Sigmoid colon (tissue), 7 donors: ENCODE results near the gene BARX2. TPM values are rescaled to one million over a fixed set of nuclear protein-coding genes. Genes with fewer than 3 reads are reported as not detected.

ENCODE experiments used
- DNase-seq: peaks from one replicate; pipeline ENCODE4 v3.0.0-alpha.2; 2019
- H3K27ac ChIP-seq, 4 donors: fragments of 200-600 bp; sonication (generic); one replicate each; pipeline ENCODE4 v1.5.1; 2016 to 2019; ENCODE audit warnings: mild to moderate bottlenecking in 1 of 4
- H3K27me3 ChIP-seq, 3 donors: fragments of 200-600 bp; sonication (generic); one replicate each; pipeline ENCODE4 v1.5.1; 2019; ENCODE audit warnings: mild to moderate bottlenecking in 1 of 3
- H3K36me3 ChIP-seq, 4 donors: fragments of 200-600 bp; sonication (generic); one replicate each; pipeline ENCODE4 v1.5.1; 2016 to 2019
- H3K4me1 ChIP-seq, 4 donors: fragments of 200-600 bp; sonication (generic); one replicate each; pipeline ENCODE4 v1.5.1; 2017 to 2019
- H3K4me3 ChIP-seq, 4 donors: fragments of 200-600 bp; sonication (generic); one replicate each; pipeline ENCODE4 v1.5.1; 2017 to 2019; ENCODE audit warnings: mild to moderate bottlenecking in 2 of 4, moderate library complexity in 1 of 4
- H3K9me3 ChIP-seq, 4 donors: fragments of 200-600 bp in 3 of 4; sonication (generic) in 3 of 4; one replicate each; pipeline versions ENCODE4 v1.5.1 to v1.6.1; 2013 to 2019
- EP300 ChIP-seq, 4 donors: sonication (generic); formaldehyde crosslinking; IDR thresholded peaks; one replicate each; pipeline ENCODE4 v1.6.1; 2017; ENCODE audit warnings: antibody characterized with exemption in 4 of 4
- POLR2A ChIP-seq, 2 donors: fragments of 450-650 bp; IDR thresholded peaks; one replicate each; pipeline ENCODE4 v1.6.1; 2016; ENCODE audit warnings: antibody characterized with exemption in 2 of 2, mild to moderate bottlenecking in 2 of 2, moderate library complexity in 2 of 2
- POLR2AphosphoS5 ChIP-seq, 4 donors: sonication (generic); formaldehyde crosslinking; IDR thresholded peaks; one replicate each; pipeline ENCODE4 v1.6.1; 2017; ENCODE audit warnings: antibody characterized with exemption in 4 of 4
- WGBS, 2 donors: extraction: QIAGEN DNeasy Blood & Tissue Kit; methylation state at CpG; one replicate each; pipeline ENCODE4 v1.1.7; 2013; 5-methylcytosine and 5-hydroxymethylcytosine counted together
- intact Hi-C: fragments of 100-400 bp; cut with DNase I; formaldehyde crosslinking; loops from one replicate; pipeline ENCODE4 v1.15.1; 2023
- polyA plus RNA-seq, 3 donors: library from polyadenylated mRNA; stranded (reverse); fragments of 200-250 nt; gene quantifications; one replicate each; pipeline ENCODE4 v1.2.3, GENCODE V29; 2013
- total RNA-seq, 4 donors: library from RNA; depleted of rRNA; stranded (reverse); fragments of >200 nt; gene quantifications; one replicate each; pipeline ENCODE4 v1.1.0, GENCODE V29; 2016
- TF ChIP-seq, protein P1 (sequence below), 4 experiments: fragments of 450-650 bp in 3 of 4; fragments of 200-600 bp in 1 of 4; IDR thresholded peaks; one replicate each; pipeline ENCODE4 v1.5.1; 2016 to 2019; ENCODE audit warnings: antibody characterized with exemption in 4 of 4, mild to moderate bottlenecking in 3 of 4, moderate library complexity in 2 of 4
- donor health status: healthy with polysubstance abuse.
- donor health status: Bipolar disorder and iron deficiency.
- donor health status: healthy.

BARX2 gene
- total and polyA plus RNA-seq, 7 donors: 10.0 to 19.7 (median 12.0) TPM; not detected in 4

DNA sequence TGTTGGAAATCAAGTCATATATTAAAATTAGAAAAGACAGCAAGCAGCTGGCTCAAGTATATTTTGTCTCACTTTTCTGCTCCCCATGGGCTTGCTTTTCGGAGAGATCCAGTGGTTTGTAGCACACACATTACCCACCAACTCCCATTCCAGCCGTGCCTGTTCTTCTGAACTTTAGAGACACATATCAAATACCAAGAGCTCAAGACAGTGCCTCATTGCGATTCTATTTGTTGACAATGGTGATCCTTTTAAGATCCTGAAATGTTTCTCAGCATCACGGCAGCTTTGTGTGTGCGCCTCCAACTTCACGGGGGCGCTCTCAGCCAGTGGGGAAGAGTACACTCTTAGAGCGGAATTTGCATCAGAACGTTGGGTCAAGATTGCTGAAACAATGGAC is 52.9 kb downstream of the BARX2 start:
- peaks cover 0 to 10% (median 2%) of the 10 kb centered on the region in 4 donors for H3K9me3 ChIP-seq
- no peaks in the 10 kb centered on the region for H3K4me1 ChIP-seq
- no peaks in the 10 kb centered on the region for H3K27me3 ChIP-seq
- DNase-seq: no peak
- H3K36me3 ChIP-seq: no peaks in the 10 kb centered on the region
- no peak overlapping the region for H3K4me3 ChIP-seq
- TF ChIP-seq EP300 (IDR thresholded peaks at IDR 0.05) (no peak), POLR2AphosphoS5 (IDR thresholded peaks at IDR 0.05) (no peak), POLR2A (IDR thresholded peaks at IDR 0.05) (no peak)
- TF ChIP-seq, protein P1, sequence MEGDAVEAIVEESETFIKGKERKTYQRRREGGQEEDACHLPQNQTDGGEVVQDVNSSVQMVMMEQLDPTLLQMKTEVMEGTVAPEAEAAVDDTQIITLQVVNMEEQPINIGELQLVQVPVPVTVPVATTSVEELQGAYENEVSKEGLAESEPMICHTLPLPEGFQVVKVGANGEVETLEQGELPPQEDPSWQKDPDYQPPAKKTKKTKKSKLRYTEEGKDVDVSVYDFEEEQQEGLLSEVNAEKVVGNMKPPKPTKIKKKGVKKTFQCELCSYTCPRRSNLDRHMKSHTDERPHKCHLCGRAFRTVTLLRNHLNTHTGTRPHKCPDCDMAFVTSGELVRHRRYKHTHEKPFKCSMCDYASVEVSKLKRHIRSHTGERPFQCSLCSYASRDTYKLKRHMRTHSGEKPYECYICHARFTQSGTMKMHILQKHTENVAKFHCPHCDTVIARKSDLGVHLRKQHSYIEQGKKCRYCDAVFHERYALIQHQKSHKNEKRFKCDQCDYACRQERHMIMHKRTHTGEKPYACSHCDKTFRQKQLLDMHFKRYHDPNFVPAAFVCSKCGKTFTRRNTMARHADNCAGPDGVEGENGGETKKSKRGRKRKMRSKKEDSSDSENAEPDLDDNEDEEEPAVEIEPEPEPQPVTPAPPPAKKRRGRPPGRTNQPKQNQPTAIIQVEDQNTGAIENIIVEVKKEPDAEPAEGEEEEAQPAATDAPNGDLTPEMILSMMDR (IDR thresholded peaks at IDR 0.05): no peak
- intact Hi-C loops: no loop called here
- 81 to 85% methylated on average over 9 of the region's 9 CpGs for WGBS, 2 donors
- H3K27ac ChIP-seq: no peak overlapping the region

DNA sequence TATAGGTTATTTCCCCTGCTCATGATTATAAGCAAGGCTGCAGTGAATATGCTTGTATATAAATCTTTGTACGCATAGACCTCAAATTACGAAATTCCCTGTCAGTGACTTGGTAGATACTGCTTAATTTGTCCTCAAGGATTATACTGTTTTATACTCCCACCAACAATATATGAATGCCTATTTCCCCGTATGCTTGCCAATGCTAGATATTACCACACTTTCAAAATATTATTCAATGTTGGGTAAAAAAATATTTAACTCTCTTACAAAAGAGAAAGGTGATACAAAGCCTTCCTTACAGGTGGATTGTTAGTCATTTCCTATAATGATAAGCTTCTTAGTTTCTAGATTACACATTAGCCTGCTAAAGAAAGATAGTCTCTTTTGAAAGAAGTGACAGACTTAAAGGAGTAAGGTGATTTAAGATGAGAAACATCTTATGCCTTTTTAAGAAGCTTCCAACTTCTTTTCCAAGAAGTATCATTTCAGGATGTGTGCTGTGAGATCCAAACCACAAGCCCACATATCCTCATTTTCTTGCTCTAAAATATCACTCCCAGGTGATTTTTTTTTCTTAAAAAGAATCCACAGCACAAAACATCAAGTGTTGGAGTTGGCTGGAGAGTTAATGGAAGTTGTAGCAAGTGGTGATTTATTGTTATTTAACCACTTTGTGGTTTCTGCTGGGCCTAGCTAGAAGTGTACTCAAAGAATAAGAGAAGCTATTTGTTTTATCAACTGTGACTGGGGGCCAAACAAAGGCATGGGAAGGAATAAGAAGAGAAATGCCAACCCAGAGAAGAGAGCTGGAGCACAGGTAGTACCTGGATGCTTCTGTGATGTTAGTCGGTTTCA is 59.2 kb downstream of the BARX2 start:
- Histone ChIP-seq H3K9me3 (peaks cover 0 to 10% (median 2%) of the 10 kb centered on the region in 4 donors), H3K4me3 (no peak overlapping the region), H3K36me3 (no peaks in the 10 kb centered on the region), H3K27ac (no peak overlapping the region), H3K27me3 (no peaks in the 10 kb centered on the region), H3K4me1 (no peaks in the 10 kb centered on the region)
- intact Hi-C loops: no loop called here
- 65 to 66% methylated on average over 4 of the region's 4 CpGs for WGBS, 2 donors
- TF ChIP-seq POLR2A (IDR thresholded peaks at IDR 0.05): no peak
- TF ChIP-seq EP300 (IDR thresholded peaks at IDR 0.05): no peak
- TF ChIP-seq POLR2AphosphoS5 (IDR thresholded peaks at IDR 0.05): no peak
- TF ChIP-seq, protein P1 (IDR thresholded peaks at IDR 0.05): no peak
- no peak for DNase-seq

DNA sequence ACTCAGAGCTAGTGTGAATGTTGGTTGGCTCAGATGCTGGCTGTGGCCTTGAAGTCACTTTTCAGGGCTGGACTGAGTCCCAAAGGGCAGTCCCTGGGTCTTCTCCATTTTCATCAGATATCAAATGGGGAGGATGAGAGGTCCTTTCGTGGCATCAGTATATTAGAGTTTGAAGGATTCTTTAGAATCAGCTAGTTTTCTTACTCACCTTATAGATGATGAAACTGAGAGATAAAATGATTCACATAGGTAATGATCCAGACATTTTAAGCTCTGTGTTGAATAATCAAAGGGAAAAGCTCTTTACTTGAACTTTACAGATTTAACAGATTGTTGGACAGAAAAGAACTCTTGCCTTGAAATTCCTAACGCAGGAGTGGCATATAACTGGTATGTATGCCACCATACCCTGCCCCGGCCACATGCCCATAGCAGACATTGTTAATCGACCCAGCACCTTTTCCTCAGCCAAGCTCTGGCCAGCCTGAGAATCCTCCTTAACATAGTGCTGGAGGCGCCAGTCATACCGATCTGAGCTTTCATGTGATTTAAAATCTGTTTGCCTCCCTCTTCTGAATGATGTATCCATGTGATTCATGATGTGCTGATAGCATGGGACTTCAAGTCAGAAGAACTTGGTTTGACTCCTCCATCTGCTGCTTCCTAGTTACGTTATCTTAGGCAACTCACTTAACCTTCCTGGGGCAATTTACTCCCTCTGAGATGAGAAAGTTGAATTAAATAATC is 60.0 kb downstream of the BARX2 start:
- H3K27me3 ChIP-seq: no peaks in the 10 kb centered on the region
- H3K4me1 ChIP-seq: no peaks in the 10 kb centered on the region
- H3K27ac ChIP-seq: no peak overlapping the region
- TF ChIP-seq POLR2A (IDR thresholded peaks at IDR 0.05) (no peak), EP300 (IDR thresholded peaks at IDR 0.05) (no peak), POLR2AphosphoS5 (IDR thresholded peaks at IDR 0.05) (no peak)
- TF ChIP-seq, protein P1 (IDR thresholded peaks at IDR 0.05): no peak
- no peak for DNase-seq
- H3K36me3 ChIP-seq: no peaks in the 10 kb centered on the region
- WGBS, 2 donors: 76 to 94% methylated on average over 7 of the region's 7 CpGs
- intact Hi-C loops: no loop called here
- H3K9me3 ChIP-seq: peaks cover 0 to 8% (median 1%) of the 10 kb centered on the region in 4 donors
- H3K4me3 ChIP-seq: no peak overlapping the region

DNA sequence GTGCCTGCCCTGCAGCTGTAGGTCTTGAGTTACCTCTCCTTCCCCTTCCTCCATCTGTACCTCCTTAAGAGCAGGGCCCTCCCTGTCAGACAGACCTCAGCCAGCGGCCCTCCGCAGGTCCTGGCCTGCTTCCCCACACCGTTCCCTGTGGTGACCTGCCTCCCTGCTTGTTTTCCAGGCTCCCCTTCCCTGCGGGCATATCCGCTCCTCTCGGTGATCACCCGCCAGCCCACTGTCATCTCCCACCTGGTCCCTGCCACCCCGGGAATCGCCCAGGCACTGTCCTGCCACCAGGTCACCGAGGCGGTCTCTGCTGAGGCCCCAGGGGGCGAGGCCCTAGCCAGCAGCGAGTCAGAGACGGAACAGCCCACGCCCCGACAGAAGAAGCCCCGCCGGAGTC is 60.9 kb downstream of the BARX2 start:
- no peaks in the 10 kb centered on the region for H3K27me3 ChIP-seq
- no peaks in the 10 kb centered on the region for H3K36me3 ChIP-seq
- no peaks in the 10 kb centered on the region for H3K4me1 ChIP-seq
- H3K4me3 ChIP-seq: no peak overlapping the region
- DNase-seq: no peak
- TF ChIP-seq EP300 (IDR thresholded peaks at IDR 0.05): no peak
- no peak overlapping the region for H3K27ac ChIP-seq
- intact Hi-C loops: no loop called here
- WGBS, 2 donors: 90 to 95% methylated on average over 18 of the region's 18 CpGs
- H3K9me3 ChIP-seq: peaks cover 0 to under 1% (median 0%) of the 10 kb centered on the region in 4 donors

DNA sequence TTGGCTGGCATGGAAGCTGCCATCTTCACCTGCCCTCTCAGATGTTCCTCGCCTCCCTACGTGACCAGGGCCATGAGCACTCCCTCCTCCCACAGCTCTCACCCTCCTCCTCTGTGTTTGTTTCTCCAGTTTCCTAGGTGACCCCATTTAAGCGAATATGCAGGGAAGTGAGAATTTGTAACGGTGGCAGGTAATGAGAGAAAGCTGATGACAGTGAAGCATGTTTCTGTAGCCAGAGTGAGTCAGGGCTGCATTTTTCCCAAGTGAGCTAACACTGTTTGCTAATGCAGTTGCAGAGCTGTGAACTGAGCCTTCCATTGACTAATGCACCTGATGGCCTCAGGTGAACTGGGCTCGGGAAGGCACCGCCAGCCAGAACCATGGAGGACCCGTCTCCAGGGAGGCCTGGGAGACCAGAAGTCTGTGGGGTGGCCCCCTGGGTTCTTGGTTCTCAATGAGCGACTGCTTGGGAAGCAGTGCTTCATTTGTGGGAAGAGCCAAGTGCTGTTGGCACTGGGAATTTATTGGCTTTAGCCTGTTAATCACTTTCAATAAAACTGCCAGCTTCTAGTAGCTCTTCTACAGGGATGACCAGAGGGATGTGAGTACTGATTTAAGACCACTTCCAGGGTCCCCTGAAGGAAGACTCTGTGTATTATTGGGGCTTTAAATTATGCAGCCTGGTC is 64.5 kb downstream of the BARX2 start:
- H3K36me3 ChIP-seq: no peaks in the 10 kb centered on the region
- DNase-seq: no peak
- H3K4me3 ChIP-seq: no peak overlapping the region
- TF ChIP-seq POLR2AphosphoS5 (IDR thresholded peaks at IDR 0.05) (no peak), EP300 (IDR thresholded peaks at IDR 0.05) (no peak), POLR2A (IDR thresholded peaks at IDR 0.05) (no peak)
- TF ChIP-seq, protein P1 (IDR thresholded peaks at IDR 0.05): no peak
- H3K27me3 ChIP-seq: no peaks in the 10 kb centered on the region
- WGBS, 2 donors: 78 to 84% methylated on average over 8 of the region's 8 CpGs
- no peak overlapping the region for H3K27ac ChIP-seq
- intact Hi-C loops: no loop called here
- H3K9me3 ChIP-seq: no peaks in the 10 kb centered on the region
- H3K4me1 ChIP-seq: no peaks in the 10 kb centered on the region
